Mesendoderm (in vitro differentiated cells): ENCODE data around the gene CARD10.
"Not testable (repeated sequence)": the region's sequence is repeated elsewhere in the genome, so short reads cannot be mapped to it uniquely, and the experiment has no call there.

Experiments
- DNase-seq: peaks from one replicate; pipeline ENCODE4 v3.0.0; 2013
- H2AK5ac ChIP-seq: 2 replicates; pipeline ENCODE4 v1.6.1; 2013; ENCODE audit warnings: low read length, inconsistent platforms
- H2BK120ac ChIP-seq: 2 replicates; pipeline ENCODE4 v1.6.1; 2013; ENCODE audit warnings: low read depth, mild to moderate bottlenecking, low read length, moderate library complexity, mixed read lengths
- H2BK15ac ChIP-seq: replicated peaks from 2 replicates; pipeline ENCODE4 v1.6.1; 2013; ENCODE audit warnings: low read depth, mild to moderate bottlenecking, moderate library complexity
- H2BK5ac ChIP-seq: 2 replicates; pipeline ENCODE4 v1.6.1; 2013; ENCODE audit warnings: low read length, inconsistent platforms
- H3K18ac ChIP-seq: 2 replicates; pipeline ENCODE4 v1.6.1; 2013; ENCODE audit warnings: mild to moderate bottlenecking, low read length, mixed read lengths
- H3K23ac ChIP-seq: one replicate; pipeline ENCODE4 v1.6.1; 2013; ENCODE audit warnings: low read length
- H3K27ac ChIP-seq: 2 replicates; pipeline ENCODE4 v1.5.1; 2013; ENCODE audit warnings: low read depth, mild to moderate bottlenecking, inconsistent platforms, low read length, moderate library complexity
- H3K27me3 ChIP-seq: 2 replicates; pipeline ENCODE4 v1.6.1; 2013; ENCODE audit warnings: low read length, control low read depth, mild to moderate bottlenecking, inconsistent platforms; ENCODE audit not compliant: insufficient read depth, poor library complexity
- H3K36me3 ChIP-seq: 2 replicates; pipeline ENCODE4 v1.6.1; 2013; ENCODE audit warnings: low read length, inconsistent platforms; ENCODE audit not compliant: control insufficient read depth, insufficient read depth
- H3K4ac ChIP-seq: one replicate; pipeline ENCODE4 v1.6.1; 2013; ENCODE audit warnings: low read depth, mild to moderate bottlenecking, low read length, moderate library complexity
- H3K4me1 ChIP-seq: 2 replicates; pipeline ENCODE4 v1.6.1; 2013; ENCODE audit warnings: low read depth, low read length, inconsistent platforms; ENCODE audit not compliant: control insufficient read depth
- H3K4me2 ChIP-seq: 2 replicates; pipeline ENCODE4 v1.6.1; 2013; ENCODE audit warnings: low read length
- H3K4me3 ChIP-seq: 2 replicates; pipeline ENCODE4 v1.5.1; 2013; ENCODE audit warnings: mild to moderate bottlenecking, low read length
- H3K56ac ChIP-seq: one replicate; pipeline ENCODE4 v1.6.1; 2013; ENCODE audit warnings: low read length
- H3K79me1 ChIP-seq: 2 replicates; pipeline ENCODE4 v1.6.1; 2013; ENCODE audit warnings: low read length, inconsistent platforms
- H3K79me2 ChIP-seq: 2 replicates; pipeline ENCODE4 v1.6.1; 2013; ENCODE audit warnings: mild to moderate bottlenecking, low read length; ENCODE audit not compliant: control insufficient read depth, insufficient read depth
- H3K9ac ChIP-seq: 2 replicates; pipeline ENCODE4 v1.6.1; 2013; ENCODE audit warnings: low read length, inconsistent platforms
- H4K5ac ChIP-seq: one replicate; pipeline ENCODE4 v1.6.1; 2013; ENCODE audit warnings: low read length
- H4K8ac ChIP-seq: one replicate; pipeline ENCODE4 v1.6.1; 2013; ENCODE audit warnings: low read depth, mild to moderate bottlenecking, control low read depth, low read length, moderate library complexity
- WGBS: extraction: QIAGEN DNeasy Blood & Tissue Kit; methylation state at CpG from one replicate; pipeline ENCODE4 v1.1.7; 2013; ENCODE audit warnings: low lambda C conversion rate, missing lambda C conversion rate; ENCODE audit not compliant: insufficient coverage; ENCODE audit errors: extremely low coverage; 5-methylcytosine and 5-hydroxymethylcytosine counted together

The CARD10 gene

DNA sequence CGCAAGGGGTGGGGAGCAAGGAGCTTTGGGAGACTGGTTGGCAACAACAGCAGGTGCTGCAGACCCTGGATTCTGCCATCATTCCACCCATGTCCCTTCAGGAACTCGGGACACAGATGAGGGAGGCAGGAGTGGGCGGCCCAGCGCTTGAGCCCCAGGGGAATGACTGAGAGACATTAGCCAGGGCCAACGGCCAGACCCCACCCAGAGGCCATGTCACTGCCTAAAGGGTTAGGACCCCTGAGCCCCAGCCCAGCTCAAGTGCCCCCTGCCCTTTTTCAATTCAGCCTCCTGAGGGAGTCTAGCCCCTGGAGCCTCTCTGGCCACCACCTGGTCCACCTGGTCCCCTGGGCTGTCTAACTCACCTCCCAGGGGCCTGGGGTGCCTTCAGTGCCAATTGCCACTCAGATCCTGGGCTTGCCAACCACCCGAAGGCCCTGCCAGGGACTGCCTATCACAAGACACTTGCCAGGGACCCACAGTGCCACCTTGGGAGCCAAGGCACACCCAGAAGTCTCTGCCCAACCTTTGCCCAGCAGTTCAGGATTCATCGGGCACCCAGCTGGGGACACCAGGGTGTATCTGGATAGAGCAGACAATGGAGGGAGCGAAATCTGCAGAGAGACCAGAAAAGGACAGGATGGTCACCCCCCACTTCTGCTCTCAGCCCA lies 49.7 kb downstream of the CARD10 start:
- no peak for DNase-seq
- Histone ChIP-seq H4K8ac (no peak overlapping the region), H3K4me2 (no peak overlapping the region), H3K27ac (no peak overlapping the region), H3K79me2 (no peaks in the 10 kb centered on the region), H2BK15ac (no peak overlapping the region), H3K4me3 (no peak overlapping the region), H2BK120ac (no peak overlapping the region), H3K23ac (no peak overlapping the region), H3K79me1 (no peaks in the 10 kb centered on the region), H3K27me3 (no peaks in the 10 kb centered on the region), H2BK5ac (no peak overlapping the region), H4K5ac (no peak overlapping the region), H3K36me3 (no peaks in the 10 kb centered on the region), H2AK5ac (no peak overlapping the region), H3K4ac (no peak overlapping the region), H3K9ac (no peak overlapping the region), H3K4me1 (no peaks in the 10 kb centered on the region), H3K56ac (no peak overlapping the region), H3K18ac (no peak overlapping the region)
- no CpG with 5 or more reads among the region's 8 CpGs for WGBS

DNA sequence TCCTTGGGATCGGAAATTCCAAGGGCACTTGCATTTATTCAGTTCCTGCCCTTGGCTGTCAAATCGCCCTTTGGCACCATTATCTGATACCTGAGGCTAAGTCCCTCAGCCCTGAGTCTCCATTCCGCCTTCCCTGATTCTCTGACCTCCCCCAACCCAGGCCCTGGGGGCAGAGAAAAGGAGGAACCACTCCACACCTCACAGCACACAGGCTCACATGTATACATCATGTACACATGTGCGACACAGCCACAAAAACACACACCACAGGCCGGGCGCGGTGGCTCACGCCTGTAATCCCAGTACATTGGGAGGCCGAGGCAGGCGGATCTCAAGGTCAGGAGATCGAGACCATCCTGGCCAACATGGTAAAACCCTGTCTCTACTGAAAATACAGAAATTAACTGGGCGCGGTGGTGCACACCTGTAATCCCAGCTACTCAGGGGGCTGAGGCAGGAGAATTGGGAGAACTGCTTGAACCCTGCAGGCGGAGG lies 51.0 kb downstream of the CARD10 start:
- H3K36me3 ChIP-seq, H3K23ac ChIP-seq, DNase-seq, H3K79me1 ChIP-seq, H3K4me3 ChIP-seq, H3K4me1 ChIP-seq, H2BK15ac ChIP-seq, H2BK120ac ChIP-seq, H3K18ac ChIP-seq, H3K4ac ChIP-seq, H4K8ac ChIP-seq, H3K4me2 ChIP-seq, H3K56ac ChIP-seq, H2AK5ac ChIP-seq, H3K27me3 ChIP-seq, H3K9ac ChIP-seq, H3K79me2 ChIP-seq, H4K5ac ChIP-seq, H2BK5ac ChIP-seq, H3K27ac ChIP-seq: not testable (repeated sequence)
- no CpG with 5 or more reads among the region's 14 CpGs for WGBS

DNA sequence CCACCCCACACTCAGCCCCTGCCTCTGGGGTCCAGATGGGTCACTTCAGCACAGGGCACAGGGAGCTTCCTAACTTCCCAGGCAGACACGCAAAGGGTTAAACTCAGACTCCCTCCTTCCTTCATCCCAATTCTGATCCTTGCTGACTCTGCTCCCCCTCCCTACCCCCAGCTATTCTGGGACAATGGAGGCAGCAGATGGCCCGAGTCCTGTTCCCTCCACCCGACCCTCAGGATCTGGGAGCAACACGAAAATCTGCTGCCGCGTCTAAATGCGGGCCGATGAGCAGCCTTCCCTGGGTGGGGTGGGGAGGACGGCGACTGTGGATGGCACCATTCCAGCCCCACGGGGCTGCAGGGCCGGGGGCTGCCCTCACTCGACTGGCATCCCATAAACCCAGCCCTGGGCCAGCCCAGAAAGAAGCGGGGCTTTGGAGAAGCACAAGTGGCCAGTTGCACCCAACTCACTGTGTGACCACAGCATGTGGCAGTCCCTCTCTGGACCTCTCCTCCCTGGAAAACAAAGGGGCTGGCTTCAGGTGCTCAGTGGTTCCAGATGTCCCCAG lies 51.7 kb downstream of the CARD10 start:
- H2BK5ac ChIP-seq = no peak overlapping the region
- no peak overlapping the region for H3K18ac ChIP-seq
- no peak overlapping the region for H4K8ac ChIP-seq
- no peak overlapping the region for H2BK15ac ChIP-seq
- H2AK5ac ChIP-seq = no peak overlapping the region
- H3K79me2 ChIP-seq = no peaks in the 10 kb centered on the region
- WGBS = no CpG with 5 or more reads among the region's 14 CpGs
- no peaks in the 10 kb centered on the region for H3K79me1 ChIP-seq
- H3K4me3 ChIP-seq = no peak overlapping the region
- H3K56ac ChIP-seq = no peak overlapping the region
- no peak overlapping the region for H2BK120ac ChIP-seq
- no peak overlapping the region for H3K4ac ChIP-seq
- H3K36me3 ChIP-seq = no peaks in the 10 kb centered on the region
- H3K4me2 ChIP-seq = no peak overlapping the region
- H3K9ac ChIP-seq = no peak overlapping the region
- no peak overlapping the region for H4K5ac ChIP-seq
- no peaks in the 10 kb centered on the region for H3K27me3 ChIP-seq
- no peak for DNase-seq
- no peak overlapping the region for H3K23ac ChIP-seq
- no peaks in the 10 kb centered on the region for H3K4me1 ChIP-seq
- no peak overlapping the region for H3K27ac ChIP-seq

- Histone ChIP-seq H2BK120ac (no peak overlapping the region), H3K4me2 (no peak overlapping the region), H3K79me1 (no peaks in the 10 kb centered on the region), H3K23ac (no peak overlapping the region), H3K27ac (no peak overlapping the region), H3K4me3 (no peak overlapping the region), H3K36me3 (no peaks in the 10 kb centered on the region), H4K5ac (no peak overlapping the region), H3K9ac (no peak overlapping the region), H3K18ac (no peak overlapping the region), H3K56ac (no peak overlapping the region), H2AK5ac (no peak overlapping the region), H3K4ac (no peak overlapping the region), H2BK15ac (no peak overlapping the region), H3K27me3 (no peaks in the 10 kb centered on the region), H4K8ac (no peak overlapping the region), H3K79me2 (no peaks in the 10 kb centered on the region), H2BK5ac (no peak overlapping the region), H3K4me1 (no peaks in the 10 kb centered on the region)
- DNase-seq = no peak
- no CpG with 5 or more reads among the region's 4 CpGs for WGBS
Measured at GRCh38 chr22:37464181-37464580, 55.0 kb downstream of the CARD10 start.

GRCh38 chr22:37462983-37463382 lies 56.2 kb downstream of the CARD10 start:
- Histone ChIP-seq H4K8ac (no peak overlapping the region), H3K4me1 (no peaks in the 10 kb centered on the region), H3K9ac (no peak overlapping the region), H2BK5ac (no peak overlapping the region), H3K79me2 (no peaks in the 10 kb centered on the region), H3K27me3 (no peaks in the 10 kb centered on the region), H3K23ac (no peak overlapping the region), H3K56ac (no peak overlapping the region), H3K4me3 (no peak overlapping the region), H2BK15ac (no peak overlapping the region), H3K27ac (no peak overlapping the region), H3K79me1 (no peaks in the 10 kb centered on the region), H3K36me3 (no peaks in the 10 kb centered on the region), H3K4ac (no peak overlapping the region), H3K4me2 (no peak overlapping the region), H3K18ac (no peak overlapping the region), H4K5ac (no peak overlapping the region), H2AK5ac (no peak overlapping the region), H2BK120ac (no peak overlapping the region)
- WGBS = no CpG with 5 or more reads among the region's 5 CpGs
- peak; percentile 74 for DNase-seq

GRCh38 chr22:37462436-37462835 lies 56.8 kb downstream of the CARD10 start:
- H3K27me3 ChIP-seq = no peaks in the 10 kb centered on the region
- H3K4me2 ChIP-seq = no peak overlapping the region
- H3K4ac ChIP-seq = no peak overlapping the region
- H3K27ac ChIP-seq = no peak overlapping the region
- no peaks in the 10 kb centered on the region for H3K79me2 ChIP-seq
- no peak overlapping the region for H2BK5ac ChIP-seq
- H3K79me1 ChIP-seq = no peaks in the 10 kb centered on the region
- DNase-seq = no peak
- H3K4me3 ChIP-seq = no peak overlapping the region
- no peaks in the 10 kb centered on the region for H3K36me3 ChIP-seq
- no peak overlapping the region for H2BK120ac ChIP-seq
- H3K9ac ChIP-seq = no peak overlapping the region
- no peak overlapping the region for H4K8ac ChIP-seq
- no peak overlapping the region for H4K5ac ChIP-seq
- no CpG with 5 or more reads among the region's 5 CpGs for WGBS
- H2BK15ac ChIP-seq = no peak overlapping the region
- no peak overlapping the region for H3K23ac ChIP-seq
- no peak overlapping the region for H2AK5ac ChIP-seq
- H3K56ac ChIP-seq = no peak overlapping the region
- no peaks in the 10 kb centered on the region for H3K4me1 ChIP-seq
- H3K18ac ChIP-seq = no peak overlapping the region
